ENCODE results near the gene PVALB.

GRCh38 chr22:36856121-36856791 is 39.4 kb upstream of the PVALB start:
- TF ChIP-seq SPI1 (IDR thresholded peaks at IDR 0.05; ENCODE audit: low read depth, low read length) (0 out of 2 replicates have a peak, but pooled peaks have one; percentile 28), POLR2AphosphoS5 (IDR thresholded peaks at IDR 0.05; ENCODE audit: low read depth, low read length) (no peak), TAF1 (IDR thresholded peaks at IDR 0.05; ENCODE audit: low read depth, low read length) (no peak), POLR2A (IDR thresholded peaks at IDR 0.05; ENCODE audit: low read depth, low read length) (no peak)
